Panc1 (cell line): ENCODE data around the gene SPATA21.

Experiments used
- CTCF ChIP-seq: fragments of 450-650 bp; IDR thresholded peaks from 2 replicates; pipeline ENCODE4 v1.5.1; 2017; ENCODE audit warnings: mild to moderate bottlenecking
- POLR2AphosphoS5 ChIP-seq: IDR thresholded peaks from 2 replicates; pipeline ENCODE4 v1.6.1; 2012; ENCODE audit warnings: mild to moderate bottlenecking, low read depth, low read length, moderate library complexity
- REST ChIP-seq, 2 experiments: IDR thresholded peaks; 2 replicates each; pipeline ENCODE4 v1.6.1; 2011 to 2012; ENCODE audit warnings: low read depth in 2 of 2, control low read depth in 1 of 2, low read length in 1 of 2, mild to moderate bottlenecking in 1 of 2, moderate library complexity in 1 of 2; ENCODE audit not compliant: insufficient read depth in 1 of 2
- SIN3A ChIP-seq: IDR thresholded peaks from 2 replicates; pipeline ENCODE4 v1.6.1; 2012; ENCODE audit warnings: low read depth, mild to moderate bottlenecking, low read length, moderate library complexity, borderline replicate concordance; ENCODE audit not compliant: insufficient read depth

GRCh38 chr1:16430606-16431005, 6.6 kb downstream of the SPATA21 start:
- TF ChIP-seq CTCF: no peak
- no peak for TF ChIP-seq POLR2AphosphoS5
- no peak for TF ChIP-seq REST (IDR thresholded peaks at IDR 0.05; ENCODE audit: insufficient read depth in 1 of 2, low read depth in 2 of 2, low read length in 1 of 2)
- TF ChIP-seq SIN3A: no peak
